WTC11 (cell line): Measurements from ENCODE around the gene FH. TPM values are rescaled to one million over a fixed set of nuclear protein-coding genes. Genes with fewer than 3 reads are reported as not detected.

Source experiments
- ATAC-seq: fragments of 200-7000 bp; cut with Tn5 transposase; 2 replicates; pipeline ENCODE4 v1.10.0; 2021; ENCODE audit warnings: mild to moderate bottlenecking, moderate library complexity
- CTCF ChIA-PET: fragments of 300-600 bp; sonication (Branson Sonifier 250); formaldehyde crosslinking; loops from one replicate; lab custom pipeline; 2021; ENCODE audit warnings: antibody characterized with exemption; lab: Charles Lee
- POLR2A ChIA-PET: fragments of 350-600 bp; sonication (Branson Sonifier 250); formaldehyde crosslinking; loops from one replicate; lab custom pipeline; 2021; ENCODE audit warnings: antibody characterized with exemption; lab: Charles Lee
- DNase-seq: peaks from one replicate; pipeline ENCODE4 v3.0.0; 2021; ENCODE audit warnings: low spot score
- H3K27ac Mint-ChIP-seq: 2 replicates; pipeline ENCODE4 v1.8.0; 2021; ENCODE audit warnings: mixed read lengths
- H3K27me3 Mint-ChIP-seq: 2 replicates; pipeline ENCODE4 v1.8.0; 2021; ENCODE audit warnings: low read depth, mild to moderate bottlenecking, moderate library complexity, mixed read lengths
- H3K36me3 Mint-ChIP-seq: 2 replicates; pipeline ENCODE4 v1.8.0; 2021; ENCODE audit warnings: mixed read lengths
- H3K4me1 Mint-ChIP-seq: 2 replicates; pipeline ENCODE4 v1.8.0; 2022; ENCODE audit warnings: mixed read lengths
- H3K4me3 Mint-ChIP-seq: 2 replicates; pipeline ENCODE4 v1.8.0; 2021; ENCODE audit warnings: mild to moderate bottlenecking, moderate library complexity, mixed read lengths
- H3K9me3 Mint-ChIP-seq: 2 replicates; pipeline ENCODE4 v1.8.0; 2021; ENCODE audit warnings: mixed read lengths
- FOXJ3 ChIP-seq: sonication (generic); formaldehyde crosslinking; IDR thresholded peaks from 2 replicates; pipeline ENCODE4 v1.9.0; 2021; ENCODE audit warnings: missing genetic modification reagents, mild to moderate bottlenecking, borderline replicate concordance
- FOXK1 ChIP-seq: sonication (generic); formaldehyde crosslinking; IDR thresholded peaks from 2 replicates; pipeline ENCODE4 v1.8.0; 2022; ENCODE audit warnings: mild to moderate bottlenecking, moderate library complexity, missing genetic modification reagents
- GRHL2 ChIP-seq: fragments of 250-450 bp; sonication (Bioruptor Pico); IDR thresholded peaks from 2 replicates; pipeline ENCODE4 v1.8.0; 2022; ENCODE audit warnings: mild to moderate bottlenecking, moderate library complexity; ENCODE audit not compliant: insufficient replicate concordance, severe bottlenecking
- IRF2 ChIP-seq: sonication (generic); formaldehyde crosslinking; IDR thresholded peaks from 2 replicates; pipeline ENCODE4 v1.8.0; 2022; ENCODE audit warnings: low read depth, missing genetic modification reagents, borderline replicate concordance
- JAZF1 ChIP-seq: fragments of 250-450 bp; sonication (Bioruptor Pico); IDR thresholded peaks from 2 replicates; pipeline ENCODE4 v1.9.0; 2021; ENCODE audit warnings: moderate library complexity, mild to moderate bottlenecking, inconsistent platforms
- KAT7 ChIP-seq: sonication (generic); formaldehyde crosslinking; IDR thresholded peaks from 2 replicates; pipeline ENCODE4 v1.8.1; 2023; ENCODE audit warnings: missing genetic modification reagents, mild to moderate bottlenecking, borderline replicate concordance
- MLX ChIP-seq: sonication (generic); formaldehyde crosslinking; IDR thresholded peaks from 2 replicates; pipeline ENCODE4 v1.8.1; 2023; ENCODE audit warnings: mild to moderate bottlenecking, missing genetic modification reagents, moderate library complexity
- MYBL2 ChIP-seq: sonication (generic); formaldehyde crosslinking; IDR thresholded peaks from 2 replicates; pipeline ENCODE4 v1.8.1; 2023; ENCODE audit warnings: mild to moderate bottlenecking, moderate library complexity, missing genetic modification reagents
- TEAD4 ChIP-seq: sonication (generic); formaldehyde crosslinking; IDR thresholded peaks from 2 replicates; pipeline ENCODE4 v1.8.0; 2022; ENCODE audit warnings: mild to moderate bottlenecking, missing genetic modification reagents
- ZNF263 ChIP-seq: sonication (generic); formaldehyde crosslinking; IDR thresholded peaks from 2 replicates; pipeline ENCODE4 v1.8.1; 2022; ENCODE audit warnings: low read depth, mild to moderate bottlenecking, moderate library complexity, missing genetic modification reagents
- ZNF281 ChIP-seq: sonication (generic); formaldehyde crosslinking; IDR thresholded peaks from 2 replicates; pipeline ENCODE4 v1.8.0; 2023; ENCODE audit warnings: mild to moderate bottlenecking, missing genetic modification reagents
- ZNF416 ChIP-seq: fragments of 250-450 bp; sonication (Bioruptor Pico); IDR thresholded peaks from 2 replicates; pipeline ENCODE4 v1.9.0; 2021; ENCODE audit warnings: mild to moderate bottlenecking, inconsistent platforms
- ZSCAN18 ChIP-seq: fragments of 250-450 bp; sonication (Bioruptor Pico); IDR thresholded peaks from 2 replicates; pipeline ENCODE4 v2.1.2; 2022; ENCODE audit warnings: mild to moderate bottlenecking, moderate library complexity
- total RNA-seq: library from RNA; stranded (reverse); gene quantifications from 3 replicates; pipeline ENCODE4 v1.2.3, GENCODE V29; 2021
- TF ChIP-seq, protein P1 (sequence below): sonication (generic); formaldehyde crosslinking; IDR thresholded peaks from 2 replicates; pipeline ENCODE4 v1.8.0; 2022; ENCODE audit warnings: mild to moderate bottlenecking, missing genetic modification reagents
- TF ChIP-seq, protein P2 (sequence below): sonication (generic); formaldehyde crosslinking; IDR thresholded peaks from 2 replicates; pipeline ENCODE4 v1.8.0; 2023; ENCODE audit warnings: missing genetic modification reagents, mild to moderate bottlenecking, borderline replicate concordance
- TF ChIP-seq, protein P3 (sequence below): sonication (generic); formaldehyde crosslinking; IDR thresholded peaks from 2 replicates; pipeline ENCODE4 v1.8.0; 2022; ENCODE audit warnings: missing genetic modification reagents
- TF ChIP-seq, protein P4 (sequence below): sonication (generic); formaldehyde crosslinking; IDR thresholded peaks from 2 replicates; pipeline ENCODE4 v1.8.0; 2022; ENCODE audit warnings: mild to moderate bottlenecking, missing genetic modification reagents

The FH gene
- total RNA-seq, 1 experiment from 2014 or later: 77.4 TPM

- TF ChIP-seq, protein P1, sequence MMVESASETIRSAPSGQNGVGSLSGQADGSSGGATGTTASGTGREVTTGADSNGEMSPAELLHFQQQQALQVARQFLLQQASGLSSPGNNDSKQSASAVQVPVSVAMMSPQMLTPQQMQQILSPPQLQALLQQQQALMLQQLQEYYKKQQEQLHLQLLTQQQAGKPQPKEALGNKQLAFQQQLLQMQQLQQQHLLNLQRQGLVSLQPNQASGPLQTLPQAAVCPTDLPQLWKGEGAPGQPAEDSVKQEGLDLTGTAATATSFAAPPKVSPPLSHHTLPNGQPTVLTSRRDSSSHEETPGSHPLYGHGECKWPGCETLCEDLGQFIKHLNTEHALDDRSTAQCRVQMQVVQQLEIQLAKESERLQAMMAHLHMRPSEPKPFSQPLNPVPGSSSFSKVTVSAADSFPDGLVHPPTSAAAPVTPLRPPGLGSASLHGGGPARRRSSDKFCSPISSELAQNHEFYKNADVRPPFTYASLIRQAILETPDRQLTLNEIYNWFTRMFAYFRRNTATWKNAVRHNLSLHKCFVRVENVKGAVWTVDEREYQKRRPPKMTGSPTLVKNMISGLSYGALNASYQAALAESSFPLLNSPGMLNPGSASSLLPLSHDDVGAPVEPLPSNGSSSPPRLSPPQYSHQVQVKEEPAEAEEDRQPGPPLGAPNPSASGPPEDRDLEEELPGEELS (CRISPR knock-in tag): no peak
- TF ChIP-seq GRHL2 (no peak), KAT7 (no peak), TEAD4 (CRISPR knock-in tag) (no peak), FOXJ3 (CRISPR knock-in tag) (no peak), ZSCAN18 (CRISPR knock-in tag) (no peak), ZNF263 (no peak), JAZF1 (no peak), ZNF281 (CRISPR knock-in tag) (no peak), ZNF416 (CRISPR knock-in tag) (no peak), MLX (CRISPR knock-in tag) (no peak), FOXK1 (CRISPR knock-in tag) (no peak)
- TF ChIP-seq, protein P2, sequence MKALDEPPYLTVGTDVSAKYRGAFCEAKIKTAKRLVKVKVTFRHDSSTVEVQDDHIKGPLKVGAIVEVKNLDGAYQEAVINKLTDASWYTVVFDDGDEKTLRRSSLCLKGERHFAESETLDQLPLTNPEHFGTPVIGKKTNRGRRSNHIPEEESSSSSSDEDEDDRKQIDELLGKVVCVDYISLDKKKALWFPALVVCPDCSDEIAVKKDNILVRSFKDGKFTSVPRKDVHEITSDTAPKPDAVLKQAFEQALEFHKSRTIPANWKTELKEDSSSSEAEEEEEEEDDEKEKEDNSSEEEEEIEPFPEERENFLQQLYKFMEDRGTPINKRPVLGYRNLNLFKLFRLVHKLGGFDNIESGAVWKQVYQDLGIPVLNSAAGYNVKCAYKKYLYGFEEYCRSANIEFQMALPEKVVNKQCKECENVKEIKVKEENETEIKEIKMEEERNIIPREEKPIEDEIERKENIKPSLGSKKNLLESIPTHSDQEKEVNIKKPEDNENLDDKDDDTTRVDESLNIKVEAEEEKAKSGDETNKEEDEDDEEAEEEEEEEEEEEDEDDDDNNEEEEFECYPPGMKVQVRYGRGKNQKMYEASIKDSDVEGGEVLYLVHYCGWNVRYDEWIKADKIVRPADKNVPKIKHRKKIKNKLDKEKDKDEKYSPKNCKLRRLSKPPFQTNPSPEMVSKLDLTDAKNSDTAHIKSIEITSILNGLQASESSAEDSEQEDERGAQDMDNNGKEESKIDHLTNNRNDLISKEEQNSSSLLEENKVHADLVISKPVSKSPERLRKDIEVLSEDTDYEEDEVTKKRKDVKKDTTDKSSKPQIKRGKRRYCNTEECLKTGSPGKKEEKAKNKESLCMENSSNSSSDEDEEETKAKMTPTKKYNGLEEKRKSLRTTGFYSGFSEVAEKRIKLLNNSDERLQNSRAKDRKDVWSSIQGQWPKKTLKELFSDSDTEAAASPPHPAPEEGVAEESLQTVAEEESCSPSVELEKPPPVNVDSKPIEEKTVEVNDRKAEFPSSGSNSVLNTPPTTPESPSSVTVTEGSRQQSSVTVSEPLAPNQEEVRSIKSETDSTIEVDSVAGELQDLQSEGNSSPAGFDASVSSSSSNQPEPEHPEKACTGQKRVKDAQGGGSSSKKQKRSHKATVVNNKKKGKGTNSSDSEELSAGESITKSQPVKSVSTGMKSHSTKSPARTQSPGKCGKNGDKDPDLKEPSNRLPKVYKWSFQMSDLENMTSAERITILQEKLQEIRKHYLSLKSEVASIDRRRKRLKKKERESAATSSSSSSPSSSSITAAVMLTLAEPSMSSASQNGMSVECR (CRISPR knock-in tag): no peak
Observed at GRCh38 chr1:241470908-241471590, 48.5 kb downstream of the FH start (continued).

- no peaks in the 10 kb centered on the region for H3K4me1 Mint-ChIP-seq
- no peak for DNase-seq
- TF ChIP-seq, protein P3, sequence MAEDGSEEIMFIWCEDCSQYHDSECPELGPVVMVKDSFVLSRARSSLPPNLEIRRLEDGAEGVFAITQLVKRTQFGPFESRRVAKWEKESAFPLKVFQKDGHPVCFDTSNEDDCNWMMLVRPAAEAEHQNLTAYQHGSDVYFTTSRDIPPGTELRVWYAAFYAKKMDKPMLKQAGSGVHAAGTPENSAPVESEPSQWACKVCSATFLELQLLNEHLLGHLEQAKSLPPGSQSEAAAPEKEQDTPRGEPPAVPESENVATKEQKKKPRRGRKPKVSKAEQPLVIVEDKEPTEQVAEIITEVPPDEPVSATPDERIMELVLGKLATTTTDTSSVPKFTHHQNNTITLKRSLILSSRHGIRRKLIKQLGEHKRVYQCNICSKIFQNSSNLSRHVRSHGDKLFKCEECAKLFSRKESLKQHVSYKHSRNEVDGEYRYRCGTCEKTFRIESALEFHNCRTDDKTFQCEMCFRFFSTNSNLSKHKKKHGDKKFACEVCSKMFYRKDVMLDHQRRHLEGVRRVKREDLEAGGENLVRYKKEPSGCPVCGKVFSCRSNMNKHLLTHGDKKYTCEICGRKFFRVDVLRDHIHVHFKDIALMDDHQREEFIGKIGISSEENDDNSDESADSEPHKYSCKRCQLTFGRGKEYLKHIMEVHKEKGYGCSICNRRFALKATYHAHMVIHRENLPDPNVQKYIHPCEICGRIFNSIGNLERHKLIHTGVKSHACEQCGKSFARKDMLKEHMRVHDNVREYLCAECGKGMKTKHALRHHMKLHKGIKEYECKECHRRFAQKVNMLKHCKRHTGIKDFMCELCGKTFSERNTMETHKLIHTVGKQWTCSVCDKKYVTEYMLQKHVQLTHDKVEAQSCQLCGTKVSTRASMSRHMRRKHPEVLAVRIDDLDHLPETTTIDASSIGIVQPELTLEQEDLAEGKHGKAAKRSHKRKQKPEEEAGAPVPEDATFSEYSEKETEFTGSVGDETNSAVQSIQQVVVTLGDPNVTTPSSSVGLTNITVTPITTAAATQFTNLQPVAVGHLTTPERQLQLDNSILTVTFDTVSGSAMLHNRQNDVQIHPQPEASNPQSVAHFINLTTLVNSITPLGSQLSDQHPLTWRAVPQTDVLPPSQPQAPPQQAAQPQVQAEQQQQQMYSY: no peak
- TF ChIP-seq, protein P4, sequence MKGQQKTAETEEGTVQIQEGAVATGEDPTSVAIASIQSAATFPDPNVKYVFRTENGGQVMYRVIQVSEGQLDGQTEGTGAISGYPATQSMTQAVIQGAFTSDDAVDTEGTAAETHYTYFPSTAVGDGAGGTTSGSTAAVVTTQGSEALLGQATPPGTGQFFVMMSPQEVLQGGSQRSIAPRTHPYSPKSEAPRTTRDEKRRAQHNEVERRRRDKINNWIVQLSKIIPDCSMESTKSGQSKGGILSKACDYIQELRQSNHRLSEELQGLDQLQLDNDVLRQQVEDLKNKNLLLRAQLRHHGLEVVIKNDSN (CRISPR knock-in tag): no peak
- TF ChIP-seq MYBL2 (CRISPR knock-in tag) (no peak), IRF2 (no peak)
- TF ChIP-seq, all 79 proteins: peak for 0
- no peak overlapping the region for H3K4me3 Mint-ChIP-seq
- no peaks in the 10 kb centered on the region; the same call in 1 of the 2 replicates for H3K9me3 Mint-ChIP-seq
- ChIA-PET POLR2A (no interaction called here), CTCF (interaction anchor here (1.1 kb wide), 1 partner anchor 15 kb away, joined by 3 read pairs; no protein-coding TSS in a partner anchor)
- no peak for ATAC-seq
- H3K27ac Mint-ChIP-seq: no peak overlapping the region
- H3K36me3 Mint-ChIP-seq: no peaks in the 10 kb centered on the region
- H3K27me3 Mint-ChIP-seq: no peaks in the 10 kb centered on the region
Observed at GRCh38 chr1:241470361-241470760, 49.2 kb downstream of the FH start.
